H7 (cell line): ENCODE data around the gene DAZAP2. TPM values are rescaled to one million over a fixed set of nuclear protein-coding genes. Genes with fewer than 3 reads are reported as not detected.
"Not testable (repeated sequence)": the region's sequence is repeated elsewhere in the genome, so short reads cannot be mapped to it uniquely, and the experiment has no call there.

Source experiments
- DNase-seq: peaks from one replicate; pipeline ENCODE4 v3.0.0; 2012
- H3K27me3 ChIP-seq: 2 replicates; pipeline ENCODE4 v1.6.0; 2011; ENCODE audit warnings: mild to moderate bottlenecking, low read length; ENCODE audit not compliant: control insufficient read depth, insufficient read depth
- H3K36me3 ChIP-seq: replicated peaks from 2 replicates; pipeline ENCODE4 v1.5.1; 2011; ENCODE audit warnings: low read length; ENCODE audit not compliant: control insufficient read depth, insufficient read depth
- H3K4me3 ChIP-seq: 2 replicates; pipeline ENCODE4 v1.5.1; 2011; ENCODE audit warnings: low read depth, mild to moderate bottlenecking, control low read depth, low read length, moderate library complexity; ENCODE audit not compliant: insufficient read depth
- total RNA-seq: library from RNA; depleted of rRNA; stranded (reverse); fragments of >200 nt; shearing (Covaris generic); gene quantifications from 2 replicates; pipeline ENCODE4 v1.2.3, GENCODE V29; 2014; rRNA removed

Gene DAZAP2
- total RNA-seq, 1 experiment from 2014 or later: 47.1 TPM

- H3K36me3 ChIP-seq, H3K27me3 ChIP-seq, DNase-seq, H3K4me3 ChIP-seq: not testable (repeated sequence)
These were observed 53.2 kb downstream of the DAZAP2 start for GRCh38 chr12:51291603-51292513.

Other genes with a start within 250 kb of the DAZAP2 start
- gene SLC11A2, start 212.4 kb upstream of the DAZAP2 start, total RNA-seq: 44.9 and 53.0 TPM in 2 replicates
- gene LETMD1, start 190.5 kb upstream of the DAZAP2 start, total RNA-seq: 39.9 and 45.5 TPM in 2 replicates
- gene CSRNP2, start 155.2 kb upstream of the DAZAP2 start, total RNA-seq: 22.2 and 24.7 TPM in 2 replicates
- 11.8 and 16.0 TPM in 2 replicates for gene TFCP2, start 65.7 kb upstream of the DAZAP2 start, total RNA-seq
- 8.3 and 11.8 TPM in 2 replicates for gene POU6F1, start 20.8 kb upstream of the DAZAP2 start, total RNA-seq
- 10.1 and 11.9 TPM in 2 replicates for gene SMAGP, start 31.6 kb downstream of the DAZAP2 start, total RNA-seq
- gene BIN2, start 85.3 kb downstream of the DAZAP2 start, total RNA-seq: 0.14 TPM in 1 of 2 replicates, not detected in the other
- not detected in 2 replicates for gene CELA1, start 107.9 kb downstream of the DAZAP2 start, total RNA-seq
- gene GALNT6, start 152.6 kb downstream of the DAZAP2 start, total RNA-seq: 22.8 and 37.0 TPM in 2 replicates
- 3.9 and 4.6 TPM in 2 replicates for gene SLC4A8, start 186.0 kb downstream of the DAZAP2 start, total RNA-seq